K562 (cell line): Measurements from ENCODE around the gene ATP13A1. TPM values are rescaled to one million over a fixed set of nuclear protein-coding genes. Genes with fewer than 3 reads are reported as not detected.

Source experiments
- ELF4 ChIP-seq: fragments of 450-650 bp; formaldehyde crosslinking; IDR thresholded peaks from 2 replicates; pipeline ENCODE4 v1.4.0; 2022; ENCODE audit warnings: missing genetic modification characterization
- EP400 ChIP-seq: fragments of 450-650 bp; IDR thresholded peaks from 2 replicates; pipeline ENCODE4 v1.6.1; 2017; ENCODE audit warnings: antibody characterized with exemption, mild to moderate bottlenecking, moderate library complexity
- FOXK2 ChIP-seq, 2 experiments: fragments of 450-650 bp; IDR thresholded peaks in 1 of 2; conservative IDR thresholded peaks in 1 of 2; 2 replicates each; pipeline ENCODE4 v1.6.1; 2016; ENCODE audit warnings: low read depth in 2 of 2, mild to moderate bottlenecking in 1 of 2
- NCOA6 ChIP-seq: fragments of 450-650 bp; IDR thresholded peaks from 2 replicates; pipeline ENCODE4 v1.6.1; 2017; ENCODE audit warnings: mild to moderate bottlenecking
- PHF20 ChIP-seq: fragments of 450-650 bp; IDR thresholded peaks from 2 replicates; pipeline ENCODE4 v1.6.1; 2018; ENCODE audit not compliant: partially characterized antibody
- POLR2AphosphoS5 ChIP-seq: IDR thresholded peaks from 2 replicates; pipeline ENCODE4 v1.6.1; 2011; ENCODE audit warnings: mild to moderate bottlenecking, low read depth, low read length, moderate library complexity; ENCODE audit not compliant: control insufficient read depth, insufficient read depth
- SP2 ChIP-seq: IDR thresholded peaks from 2 replicates; pipeline ENCODE4 v1.6.1; 2011; ENCODE audit warnings: mild to moderate bottlenecking, low read depth, low read length, moderate library complexity; ENCODE audit not compliant: poor library complexity, severe bottlenecking; ENCODE audit errors: extremely low read depth
- TEAD4 ChIP-seq, 2 experiments: sonication (generic) in 1 of 2; formaldehyde crosslinking in 1 of 2; IDR thresholded peaks; 2 replicates each; pipeline versions ENCODE4 v1.6.1 to v1.8.0; 2012 to 2022; ENCODE audit warnings: borderline replicate concordance in 1 of 2, inconsistent platforms in 1 of 2, low read length in 1 of 2, mild to moderate bottlenecking in 1 of 2, missing genetic modification reagents in 1 of 2
- U2AF1 ChIP-seq: fragments of 200-400 bp; formaldehyde crosslinking; optimal IDR thresholded peaks from 2 replicates; pipeline ENCODE3; 2017; ENCODE audit warnings: mild to moderate bottlenecking, low read depth, low read length, moderate library complexity
- polyA plus RNA-seq, 8 experiments: library from polyadenylated mRNA; depleted of rRNA in 4 of 8; stranded (reverse) in 5 of 8; unstranded in 3 of 8; fragments of >200 nt; fragmentation: Nextera tagmentation in 2 of 8; fragmentation: Illumina TruSeq in 1 of 8; extraction: Ambion mirVana in 2 of 8; extraction: Trizol in 1 of 8; gene quantifications; 2 replicates each; pipeline versions ENCODE4 v1.2.1 to v1.2.3, GENCODE V29; 2011 to 2014; ENCODE audit warnings: inconsistent platforms in 1 of 8, missing spikeins in 1 of 8
- total RNA-seq, 7 experiments: library from RNA; depleted of rRNA in 6 of 7; stranded (reverse); fragments of >200 nt in 6 of 7; fragmentation: Illumina TruSeq in 2 of 7; extraction: Trizol in 2 of 7; gene quantifications; 2 replicates each; pipeline versions ENCODE4 v1.2.1 to v1.2.3, GENCODE V29; 2011 to 2021; ENCODE audit warnings: low replicate concordance in 1 of 7
- TF ChIP-seq, protein P1 (sequence below): fragments of 250-450 bp; sonication (Bioruptor Pico); IDR thresholded peaks from 2 replicates; pipeline ENCODE4 v1.8.0; 2022; ENCODE audit warnings: moderate library complexity, mild to moderate bottlenecking, inconsistent platforms
- TF ChIP-seq, protein P2 (sequence below): IDR thresholded peaks from 2 replicates; pipeline ENCODE4 v1.6.1; 2012; ENCODE audit warnings: low read depth, low read length, improper control_type of control experiment, borderline replicate concordance
- TF ChIP-seq, protein P3 (sequence below), 2 experiments: IDR thresholded peaks; 2 replicates each; pipeline ENCODE4 v1.6.1; 2011; ENCODE audit warnings: borderline replicate concordance in 1 of 2, control low read depth in 1 of 2, low read depth in 1 of 2, low read length in 1 of 2, mild to moderate bottlenecking in 1 of 2, mixed read lengths in 1 of 2, moderate library complexity in 1 of 2; ENCODE audit not compliant: insufficient read depth in 1 of 2, insufficient read length in 1 of 2, poor library complexity in 1 of 2, severe bottlenecking in 1 of 2; ENCODE audit errors: extremely low read depth in 1 of 2
- TF ChIP-seq, protein P4 (sequence below), 3 experiments: fragments of 200-800 bp in 1 of 3; sonication (Bioruptor generic) in 1 of 3; sonication (generic) in 1 of 3; formaldehyde crosslinking in 1 of 3; IDR thresholded peaks; 2 replicates each; pipeline versions ENCODE4 v1.6.1 to v1.8.0; 2016 to 2022; ENCODE audit warnings: mild to moderate bottlenecking in 2 of 3, missing compliant biosample characterization in 2 of 3, missing genetic modification characterization in 2 of 3, missing genetic modification reagents in 1 of 3
- TF ChIP-seq, protein P5 (sequence below): fragments of 250-450 bp; sonication (Bioruptor Pico); IDR thresholded peaks from 2 replicates; pipeline ENCODE4 v1.9.0; 2021; ENCODE audit warnings: mild to moderate bottlenecking, inconsistent platforms
- TF ChIP-seq, protein P6 (sequence below): fragments of 250-450 bp; sonication (Bioruptor Pico); IDR thresholded peaks from 2 replicates; pipeline ENCODE4 v1.5.0; 2021

The ATP13A1 gene
- total and polyA plus RNA-seq, 9 of the 15 experiments (the other 6 are each of a cell fraction or from before 2014, with no cell fraction given) = 0.90 to 83.8 (median 23.1) TPM

DNA sequence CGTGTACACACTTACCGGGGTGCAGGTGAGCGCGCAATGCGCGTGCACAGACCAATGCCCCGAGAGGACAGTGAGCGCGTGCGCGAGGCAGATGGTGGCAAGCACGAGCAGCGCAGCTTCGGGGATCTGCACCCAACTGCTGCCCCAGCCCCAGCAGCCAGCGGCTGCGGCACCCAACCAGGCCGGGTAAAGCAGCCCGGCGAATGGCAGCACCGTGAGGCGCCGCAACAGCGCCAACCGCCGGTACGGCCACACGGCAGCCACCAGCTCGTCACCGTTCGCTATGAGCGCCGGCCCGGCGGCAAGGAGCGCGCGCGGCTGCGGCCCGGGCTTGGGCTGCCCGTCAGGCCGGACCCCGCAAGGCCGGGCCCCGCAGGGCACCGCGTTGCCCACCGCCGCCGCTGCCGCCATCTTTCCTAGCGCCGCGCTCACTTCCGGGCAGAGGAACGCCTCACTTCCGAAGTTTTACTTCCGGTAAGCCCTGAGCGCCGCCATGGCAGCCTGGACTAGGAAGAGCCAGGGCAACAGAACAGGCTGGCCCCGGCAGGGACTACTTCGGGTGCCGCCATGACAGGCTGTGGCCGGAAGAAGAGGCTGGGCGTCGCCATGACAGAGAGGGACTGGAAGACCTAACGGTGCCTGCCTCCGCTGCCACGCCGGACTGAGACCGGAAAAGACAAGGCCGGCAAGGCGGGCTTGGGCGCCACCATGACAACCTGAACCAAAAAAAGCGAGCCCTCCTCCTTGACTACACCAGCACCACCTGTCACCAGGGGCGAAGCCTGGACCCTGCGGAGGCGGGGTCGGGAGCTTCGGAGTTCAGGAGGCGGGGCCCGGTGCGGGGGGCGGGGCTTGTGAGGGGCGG is at the start of gene ATP13A1 (continued):
- TF ChIP-seq POLR2AphosphoS5 (peak; percentile 72), NCOA6 (no peak), ELF4 (CRISPR knock-in tag) (peak; percentile 93; the same call in 1 of the 2 replicates), PHF20 (peak; percentile 88), FOXK2 (conservative IDR thresholded peaks at IDR 0.05 in 1 of 2, IDR thresholded peaks at IDR 0.05 in 1 of 2; ENCODE audit: low read depth in 2 of 2) (peak in 1 of 2 experiments; percentile 36; a peak in 2 of 4 replicates), SP2 (no peak), U2AF1 (no peak), TEAD4 (IDR thresholded peaks at IDR 0.05; ENCODE audit: low read length) (peak; percentile 25; the same call in 1 of the 2 replicates), TEAD4 (CRISPR knock-in tag; IDR thresholded peaks at IDR 0.05; ENCODE audit: borderline replicate concordance) (no peak), EP400 (peak; percentile 94)
- TF ChIP-seq, protein P1, sequence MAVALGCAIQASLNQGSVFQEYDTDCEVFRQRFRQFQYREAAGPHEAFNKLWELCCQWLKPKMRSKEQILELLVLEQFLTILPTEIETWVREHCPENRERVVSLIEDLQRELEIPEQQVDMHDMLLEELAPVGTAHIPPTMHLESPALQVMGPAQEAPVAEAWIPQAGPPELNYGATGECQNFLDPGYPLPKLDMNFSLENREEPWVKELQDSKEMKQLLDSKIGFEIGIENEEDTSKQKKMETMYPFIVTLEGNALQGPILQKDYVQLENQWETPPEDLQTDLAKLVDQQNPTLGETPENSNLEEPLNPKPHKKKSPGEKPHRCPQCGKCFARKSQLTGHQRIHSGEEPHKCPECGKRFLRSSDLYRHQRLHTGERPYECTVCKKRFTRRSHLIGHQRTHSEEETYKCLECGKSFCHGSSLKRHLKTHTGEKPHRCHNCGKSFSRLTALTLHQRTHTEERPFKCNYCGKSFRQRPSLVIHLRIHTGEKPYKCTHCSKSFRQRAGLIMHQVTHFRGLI (CRISPR knock-in tag) = no peak
- TF ChIP-seq, protein P2, sequence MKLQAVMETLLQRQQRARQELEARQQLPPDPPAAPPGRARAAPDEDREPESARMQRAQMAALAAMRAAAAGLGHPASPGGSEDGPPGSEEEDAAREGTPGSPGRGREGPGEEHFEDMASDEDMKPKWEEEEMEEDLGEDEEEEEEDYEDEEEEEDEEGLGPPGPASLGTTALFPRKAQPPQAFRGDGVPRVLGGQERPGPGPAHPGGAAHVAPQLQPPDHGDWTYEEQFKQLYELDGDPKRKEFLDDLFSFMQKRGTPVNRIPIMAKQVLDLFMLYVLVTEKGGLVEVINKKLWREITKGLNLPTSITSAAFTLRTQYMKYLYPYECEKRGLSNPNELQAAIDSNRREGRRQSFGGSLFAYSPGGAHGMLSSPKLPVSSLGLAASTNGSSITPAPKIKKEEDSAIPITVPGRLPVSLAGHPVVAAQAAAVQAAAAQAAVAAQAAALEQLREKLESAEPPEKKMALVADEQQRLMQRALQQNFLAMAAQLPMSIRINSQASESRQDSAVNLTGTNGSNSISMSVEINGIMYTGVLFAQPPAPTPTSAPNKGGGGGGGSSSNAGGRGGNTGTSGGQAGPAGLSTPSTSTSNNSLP = no peak
- TF ChIP-seq, protein P3, sequence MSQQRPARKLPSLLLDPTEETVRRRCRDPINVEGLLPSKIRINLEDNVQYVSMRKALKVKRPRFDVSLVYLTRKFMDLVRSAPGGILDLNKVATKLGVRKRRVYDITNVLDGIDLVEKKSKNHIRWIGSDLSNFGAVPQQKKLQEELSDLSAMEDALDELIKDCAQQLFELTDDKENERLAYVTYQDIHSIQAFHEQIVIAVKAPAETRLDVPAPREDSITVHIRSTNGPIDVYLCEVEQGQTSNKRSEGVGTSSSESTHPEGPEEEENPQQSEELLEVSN (IDR thresholded peaks at IDR 0.05; ENCODE audit: borderline replicate concordance in 1 of 2, extremely low read depth in 1 of 2, insufficient read depth in 1 of 2, insufficient read length in 1 of 2, low read depth in 1 of 2, low read length in 1 of 2, poor library complexity in 1 of 2, severe bottlenecking in 1 of 2) = peak; percentile 18 to 40
- TF ChIP-seq, protein P4, sequence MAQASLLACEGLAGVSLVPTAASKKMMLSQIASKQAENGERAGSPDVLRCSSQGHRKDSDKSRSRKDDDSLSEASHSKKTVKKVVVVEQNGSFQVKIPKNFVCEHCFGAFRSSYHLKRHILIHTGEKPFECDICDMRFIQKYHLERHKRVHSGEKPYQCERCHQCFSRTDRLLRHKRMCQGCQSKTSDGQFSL (CRISPR knock-in tag; IDR thresholded peaks at IDR 0.05) = 0 out of 2 replicates have a peak, but pooled peaks have one; percentile 29
- TF ChIP-seq, protein P4 (tag; IDR thresholded peaks at IDR 0.05) = no peak
- TF ChIP-seq, protein P5, sequence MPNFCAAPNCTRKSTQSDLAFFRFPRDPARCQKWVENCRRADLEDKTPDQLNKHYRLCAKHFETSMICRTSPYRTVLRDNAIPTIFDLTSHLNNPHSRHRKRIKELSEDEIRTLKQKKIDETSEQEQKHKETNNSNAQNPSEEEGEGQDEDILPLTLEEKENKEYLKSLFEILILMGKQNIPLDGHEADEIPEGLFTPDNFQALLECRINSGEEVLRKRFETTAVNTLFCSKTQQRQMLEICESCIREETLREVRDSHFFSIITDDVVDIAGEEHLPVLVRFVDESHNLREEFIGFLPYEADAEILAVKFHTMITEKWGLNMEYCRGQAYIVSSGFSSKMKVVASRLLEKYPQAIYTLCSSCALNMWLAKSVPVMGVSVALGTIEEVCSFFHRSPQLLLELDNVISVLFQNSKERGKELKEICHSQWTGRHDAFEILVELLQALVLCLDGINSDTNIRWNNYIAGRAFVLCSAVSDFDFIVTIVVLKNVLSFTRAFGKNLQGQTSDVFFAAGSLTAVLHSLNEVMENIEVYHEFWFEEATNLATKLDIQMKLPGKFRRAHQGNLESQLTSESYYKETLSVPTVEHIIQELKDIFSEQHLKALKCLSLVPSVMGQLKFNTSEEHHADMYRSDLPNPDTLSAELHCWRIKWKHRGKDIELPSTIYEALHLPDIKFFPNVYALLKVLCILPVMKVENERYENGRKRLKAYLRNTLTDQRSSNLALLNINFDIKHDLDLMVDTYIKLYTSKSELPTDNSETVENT (CRISPR knock-in tag) = peak; percentile 74
- TF ChIP-seq, protein P6, sequence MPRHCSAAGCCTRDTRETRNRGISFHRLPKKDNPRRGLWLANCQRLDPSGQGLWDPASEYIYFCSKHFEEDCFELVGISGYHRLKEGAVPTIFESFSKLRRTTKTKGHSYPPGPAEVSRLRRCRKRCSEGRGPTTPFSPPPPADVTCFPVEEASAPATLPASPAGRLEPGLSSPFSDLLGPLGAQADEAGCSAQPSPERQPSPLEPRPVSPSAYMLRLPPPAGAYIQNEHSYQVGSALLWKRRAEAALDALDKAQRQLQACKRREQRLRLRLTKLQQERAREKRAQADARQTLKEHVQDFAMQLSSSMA = peak; percentile 82
